Measurements from ENCODE around the gene HRH1. TPM values are rescaled to one million over a fixed set of nuclear protein-coding genes. Genes with fewer than 3 reads are reported as not detected.
"Not testable (repeated sequence)": the region's sequence is repeated elsewhere in the genome, so short reads cannot be mapped to it uniquely, and the experiment has no call there.

HRH1 gene
- total RNA-seq, 2 donors from 2014 or later: 0.50 to 5.9 TPM

DNA sequence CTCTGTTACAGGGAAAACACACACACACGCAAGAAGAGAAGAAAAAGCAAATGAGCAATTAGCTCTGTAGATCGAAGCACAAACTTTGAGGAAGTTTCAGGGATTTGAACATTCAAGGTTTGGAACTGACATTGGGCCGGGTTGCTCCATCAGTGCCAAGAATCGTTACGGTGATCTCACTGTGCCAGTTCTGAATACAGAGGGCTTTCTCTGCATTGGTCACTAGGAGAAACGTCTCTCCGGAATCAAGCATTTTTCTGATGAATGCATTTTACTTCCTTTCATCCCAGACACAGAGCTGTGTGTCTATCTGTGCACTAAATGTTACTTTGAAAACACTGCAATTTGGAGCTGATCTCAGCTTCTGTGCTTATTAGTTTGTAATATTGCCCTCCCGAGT, 11.2 kb downstream of the HRH1 start:
- H3K9me3 ChIP-seq: no peaks in the 10 kb centered on the region
- no peaks in the 10 kb centered on the region for H3K27me3 ChIP-seq (replicated peaks; ENCODE audit: insufficient read depth)
- no peak overlapping the region for H3K27ac ChIP-seq
- no peak for DNase-seq (ENCODE audit: low spot score)
- H3K4me3 ChIP-seq: no peak overlapping the region
- no peaks in the 10 kb centered on the region for H3K4me1 ChIP-seq (replicated peaks)
- 74% methylated on average over 8 of the region's 8 CpGs for WGBS
- intact Hi-C loops (cut with DNase I): no loop called here
- no peak for TF ChIP-seq POLR2AphosphoS5 (IDR thresholded peaks at IDR 0.05)
- no peak for TF ChIP-seq POLR2A (IDR thresholded peaks at IDR 0.05)
- TF ChIP-seq, protein P1, sequence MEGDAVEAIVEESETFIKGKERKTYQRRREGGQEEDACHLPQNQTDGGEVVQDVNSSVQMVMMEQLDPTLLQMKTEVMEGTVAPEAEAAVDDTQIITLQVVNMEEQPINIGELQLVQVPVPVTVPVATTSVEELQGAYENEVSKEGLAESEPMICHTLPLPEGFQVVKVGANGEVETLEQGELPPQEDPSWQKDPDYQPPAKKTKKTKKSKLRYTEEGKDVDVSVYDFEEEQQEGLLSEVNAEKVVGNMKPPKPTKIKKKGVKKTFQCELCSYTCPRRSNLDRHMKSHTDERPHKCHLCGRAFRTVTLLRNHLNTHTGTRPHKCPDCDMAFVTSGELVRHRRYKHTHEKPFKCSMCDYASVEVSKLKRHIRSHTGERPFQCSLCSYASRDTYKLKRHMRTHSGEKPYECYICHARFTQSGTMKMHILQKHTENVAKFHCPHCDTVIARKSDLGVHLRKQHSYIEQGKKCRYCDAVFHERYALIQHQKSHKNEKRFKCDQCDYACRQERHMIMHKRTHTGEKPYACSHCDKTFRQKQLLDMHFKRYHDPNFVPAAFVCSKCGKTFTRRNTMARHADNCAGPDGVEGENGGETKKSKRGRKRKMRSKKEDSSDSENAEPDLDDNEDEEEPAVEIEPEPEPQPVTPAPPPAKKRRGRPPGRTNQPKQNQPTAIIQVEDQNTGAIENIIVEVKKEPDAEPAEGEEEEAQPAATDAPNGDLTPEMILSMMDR (IDR thresholded peaks at IDR 0.05): no peak
- H3K36me3 ChIP-seq: no peaks in the 10 kb centered on the region

DNA sequence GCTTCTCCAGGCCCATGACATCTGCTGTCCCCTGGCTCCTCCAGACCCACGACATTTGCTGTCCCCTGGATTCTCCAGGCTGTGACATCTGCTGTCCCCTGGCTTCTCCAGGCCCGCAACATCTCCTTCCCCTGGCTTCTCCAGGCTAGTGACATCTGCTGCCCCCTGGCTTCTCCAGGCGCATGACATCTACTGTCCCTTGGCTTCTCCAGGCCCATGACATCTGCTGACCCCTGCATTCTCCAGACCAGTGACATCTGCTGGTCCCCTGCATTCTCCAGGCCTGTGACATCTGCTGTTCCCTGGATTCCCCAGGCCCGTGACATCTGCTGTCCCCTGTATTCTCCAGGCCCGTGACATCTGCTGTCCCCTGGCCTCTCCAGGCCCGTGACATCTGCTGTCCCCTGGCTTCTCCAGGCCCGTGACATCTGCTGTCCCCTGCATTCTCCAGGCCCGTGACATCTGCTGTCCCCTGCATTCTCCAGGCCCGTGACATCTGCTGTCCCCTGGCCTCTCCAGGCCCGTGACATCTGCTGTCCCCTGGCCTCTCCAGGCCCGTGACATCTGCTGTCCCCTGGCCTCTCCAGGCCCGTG, 12.6 kb downstream of the HRH1 start:
- intact Hi-C loops (cut with DNase I); DNase-seq (ENCODE audit: low spot score): not testable (repeated sequence)

DNA sequence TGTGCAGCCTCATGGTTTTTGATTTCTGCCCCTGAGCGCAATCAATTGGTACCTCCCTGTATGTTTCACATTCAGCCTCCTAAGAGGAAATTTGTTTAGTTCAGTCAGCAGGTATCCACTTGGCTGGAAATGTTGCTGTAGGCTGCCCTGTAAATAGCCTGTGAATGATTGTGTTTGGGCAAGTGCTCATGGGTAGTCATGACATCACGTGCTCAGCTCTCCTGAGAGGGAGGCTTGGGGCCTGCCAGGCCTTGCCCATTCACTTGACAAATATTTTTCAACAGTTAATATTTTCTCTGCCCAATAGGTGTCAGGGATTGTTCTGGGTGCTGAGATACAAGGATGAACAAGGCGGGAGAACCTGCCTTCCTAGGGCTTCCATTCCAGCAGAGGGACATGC, 13.3 kb downstream of the HRH1 start:
- no peak for DNase-seq (ENCODE audit: low spot score)
- no peaks in the 10 kb centered on the region for H3K36me3 ChIP-seq
- no peaks in the 10 kb centered on the region for H3K27me3 ChIP-seq (replicated peaks; ENCODE audit: insufficient read depth)
- H3K9me3 ChIP-seq: no peaks in the 10 kb centered on the region
- no peak overlapping the region for H3K4me3 ChIP-seq
- no peaks in the 10 kb centered on the region for H3K4me1 ChIP-seq (replicated peaks)
- TF ChIP-seq, protein P1 (IDR thresholded peaks at IDR 0.05): no peak
- TF ChIP-seq POLR2AphosphoS5 (IDR thresholded peaks at IDR 0.05) (no peak), POLR2A (IDR thresholded peaks at IDR 0.05) (no peak)
- intact Hi-C loops (cut with DNase I): no loop called here
- no peak overlapping the region for H3K27ac ChIP-seq
- 92% methylated on average over 3 of the region's 3 CpGs for WGBS

More for the DNA sequence above, 12.6 kb downstream of the HRH1 start:
- not testable (repeated sequence) for H3K4me3 ChIP-seq; H3K4me1 ChIP-seq (replicated peaks); H3K27ac ChIP-seq; H3K27me3 ChIP-seq (replicated peaks; ENCODE audit: insufficient read depth); H3K36me3 ChIP-seq; H3K9me3 ChIP-seq
- 90% methylated on average over 12 of the region's 12 CpGs for WGBS

DNA sequence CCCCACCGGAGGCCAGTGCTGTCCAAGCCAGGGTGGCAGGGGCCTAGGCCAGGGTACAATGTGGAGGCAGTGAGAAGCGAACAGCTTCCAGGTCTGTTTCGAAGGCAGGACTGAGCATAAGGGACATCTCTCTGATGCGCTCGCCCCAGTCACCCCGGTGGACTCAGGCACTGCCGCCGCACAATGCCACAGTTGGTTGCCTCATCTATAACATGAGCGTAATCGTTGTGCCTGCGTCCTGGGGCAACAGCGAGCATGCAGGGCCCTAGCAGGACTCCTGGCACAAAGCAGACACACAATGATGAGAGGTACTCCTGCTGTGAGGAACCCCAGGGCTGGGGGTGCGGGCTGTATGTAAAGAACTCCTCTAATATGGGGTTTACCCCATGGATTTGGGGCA, 14.1 kb downstream of the HRH1 start:
- Histone ChIP-seq H3K36me3 (no peaks in the 10 kb centered on the region), H3K9me3 (no peaks in the 10 kb centered on the region), H3K4me3 (no peak overlapping the region), H3K4me1 (replicated peaks) (no peaks in the 10 kb centered on the region), H3K27me3 (replicated peaks; ENCODE audit: insufficient read depth) (no peaks in the 10 kb centered on the region), H3K27ac (no peak overlapping the region)
- intact Hi-C loops (cut with DNase I): no loop called here
- TF ChIP-seq POLR2A (IDR thresholded peaks at IDR 0.05) (no peak), POLR2AphosphoS5 (IDR thresholded peaks at IDR 0.05) (no peak)
- TF ChIP-seq, protein P1 (IDR thresholded peaks at IDR 0.05): no peak
- no peak for DNase-seq (ENCODE audit: low spot score)
- 96% methylated on average over 13 of the region's 13 CpGs for WGBS

DNA sequence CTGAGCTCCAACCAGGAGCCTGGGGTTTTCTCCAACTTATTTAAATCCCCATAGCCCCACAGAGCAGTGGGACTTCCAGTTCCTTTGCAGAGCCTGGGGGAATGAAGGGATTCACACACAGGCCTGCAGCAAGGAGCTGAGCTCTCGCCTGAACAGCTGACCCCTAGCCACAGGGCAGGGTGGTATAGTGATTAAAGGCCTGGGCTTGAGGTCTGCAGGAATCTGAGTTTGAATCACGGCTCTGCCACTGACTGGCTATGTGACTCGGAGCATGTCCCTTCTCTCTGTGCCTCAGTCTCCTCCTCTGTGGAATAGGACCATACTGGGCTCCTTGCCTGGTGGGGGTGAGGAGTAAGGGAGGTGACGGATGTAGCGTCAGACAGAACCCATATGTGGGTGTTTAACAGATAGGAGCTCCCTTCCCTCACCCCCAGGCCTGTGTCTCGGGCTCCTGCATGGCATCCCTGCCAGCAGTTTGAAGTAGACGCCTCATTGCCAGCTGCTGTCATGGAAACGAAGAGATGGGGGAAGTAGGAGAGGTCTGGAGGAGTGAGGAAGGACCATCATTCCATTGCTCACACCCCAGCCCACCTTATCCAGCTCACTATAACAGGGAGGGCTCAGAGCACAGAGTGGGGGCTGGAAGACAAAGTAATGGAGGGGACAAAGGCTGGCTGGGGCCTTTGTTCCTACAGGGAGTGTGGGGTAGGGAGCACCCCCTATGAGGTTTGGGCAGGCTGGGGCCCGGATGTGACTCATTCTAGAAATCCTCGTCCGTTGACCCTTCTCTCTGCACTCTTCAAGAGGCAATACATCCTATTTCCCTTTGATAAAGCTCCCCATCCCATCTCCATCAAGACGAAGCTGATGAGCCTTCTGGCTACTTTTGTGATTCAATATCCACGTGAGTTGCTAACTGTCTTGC, 14.8 kb downstream of the HRH1 start:
- Histone ChIP-seq H3K9me3 (no peaks in the 10 kb centered on the region), H3K4me1 (replicated peaks) (no peaks in the 10 kb centered on the region), H3K27me3 (replicated peaks; ENCODE audit: insufficient read depth) (no peaks in the 10 kb centered on the region), H3K27ac (no peak overlapping the region), H3K4me3 (no peak overlapping the region), H3K36me3 (no peaks in the 10 kb centered on the region)
- 83% methylated on average over 13 of the region's 13 CpGs for WGBS
- no peak for DNase-seq (ENCODE audit: low spot score)
- intact Hi-C loops (cut with DNase I): no loop called here
- TF ChIP-seq POLR2A (IDR thresholded peaks at IDR 0.05): no peak
- TF ChIP-seq, protein P1 (IDR thresholded peaks at IDR 0.05): no peak

Data from prostate gland (tissue), 2 donors.